ENCODE results near the gene GTF2IRD1. TPM values are rescaled to one million over a fixed set of nuclear protein-coding genes. Genes with fewer than 3 reads are reported as not detected.

GTF2IRD1 gene
- total and polyA plus RNA-seq, 2 of the 13 experiments (the other 11 are each of a cell fraction or from before 2014, with no cell fraction given), result 16.5 to 26.7 TPM

DNA sequence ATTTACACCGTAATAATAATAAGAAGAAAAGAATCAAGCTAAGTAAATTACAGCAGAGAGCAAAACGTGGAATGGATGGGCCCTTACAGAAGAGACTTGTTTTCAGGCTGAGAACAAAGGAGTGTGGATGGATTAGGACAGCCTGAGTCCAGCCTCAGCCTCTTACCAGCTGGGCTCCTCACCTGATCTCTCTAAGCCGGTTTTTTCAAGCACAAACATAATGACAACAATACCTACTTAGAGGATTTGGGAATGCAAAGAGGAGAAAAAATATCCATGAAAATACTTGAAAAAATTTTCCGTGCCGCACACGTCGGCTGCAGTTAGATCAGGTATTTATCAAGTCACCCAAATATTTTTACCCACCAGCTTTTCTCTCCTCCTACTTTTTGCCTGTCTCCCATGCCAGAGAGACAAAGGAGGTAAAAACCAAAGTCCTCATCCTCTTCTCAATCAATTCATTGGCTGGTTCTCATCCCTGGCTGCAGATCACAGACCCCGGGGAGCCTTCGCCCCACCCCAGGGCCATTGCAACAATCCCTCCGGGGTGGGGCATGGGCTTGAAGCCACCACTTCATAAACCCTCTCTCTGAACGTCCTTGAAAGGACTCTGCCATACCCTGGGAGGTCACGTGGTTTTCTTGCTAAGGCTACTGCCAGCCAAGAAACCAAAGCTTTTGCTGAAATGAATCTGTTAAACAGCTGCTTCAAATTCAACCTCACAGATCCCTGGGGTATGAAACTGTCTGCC, 174.1 kb downstream of the GTF2IRD1 start (continued):
- TF ChIP-seq, protein P1, sequence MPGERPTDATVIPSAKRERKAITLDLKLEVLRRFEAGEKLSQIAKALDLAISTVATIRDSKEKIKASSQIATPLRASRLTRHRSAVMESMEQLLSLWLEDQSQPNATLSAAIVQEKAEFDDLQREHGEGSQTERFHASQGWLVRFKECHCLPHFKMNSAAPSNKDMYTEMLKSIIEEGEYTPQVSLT (CRISPR knock-in tag; IDR thresholded peaks at IDR 0.05; ENCODE audit: borderline replicate concordance, low read depth), result no peak
- TF ChIP-seq SOX5 (CRISPR knock-in tag; IDR thresholded peaks at IDR 0.05; ENCODE audit: borderline replicate concordance), result peak; percentile 45; the same call in 1 of the 2 replicates
- TF ChIP-seq MED1 (CRISPR knock-in tag; IDR thresholded peaks at IDR 0.05), result peak; percentile 46; the same call in 1 of the 2 replicates
- peak; percentile 18; the same call in 1 of the 2 replicates for TF ChIP-seq RAD21 (CRISPR knock-in tag; IDR thresholded peaks at IDR 0.05)
- TF ChIP-seq HNF4A (CRISPR knock-in tag; IDR thresholded peaks at IDR 0.05), result peak; percentile 59
- TF ChIP-seq SOX13 (IDR thresholded peaks at IDR 0.05), result peak; percentile 35; the same call in 1 of the 2 replicates
- TF ChIP-seq SOX13 (CRISPR knock-in tag; conservative IDR thresholded peaks at IDR 0.05 in 1 of 2, IDR thresholded peaks at IDR 0.05 in 1 of 2), result peak in 1 of 2 experiments; percentile 82; a peak in 2 of 4 replicates
- TF ChIP-seq SALL2 (CRISPR knock-in tag; IDR thresholded peaks at IDR 0.05), result 0 out of 2 replicates have a peak, but pooled peaks have one; percentile 49
- TF ChIP-seq, protein P2, sequence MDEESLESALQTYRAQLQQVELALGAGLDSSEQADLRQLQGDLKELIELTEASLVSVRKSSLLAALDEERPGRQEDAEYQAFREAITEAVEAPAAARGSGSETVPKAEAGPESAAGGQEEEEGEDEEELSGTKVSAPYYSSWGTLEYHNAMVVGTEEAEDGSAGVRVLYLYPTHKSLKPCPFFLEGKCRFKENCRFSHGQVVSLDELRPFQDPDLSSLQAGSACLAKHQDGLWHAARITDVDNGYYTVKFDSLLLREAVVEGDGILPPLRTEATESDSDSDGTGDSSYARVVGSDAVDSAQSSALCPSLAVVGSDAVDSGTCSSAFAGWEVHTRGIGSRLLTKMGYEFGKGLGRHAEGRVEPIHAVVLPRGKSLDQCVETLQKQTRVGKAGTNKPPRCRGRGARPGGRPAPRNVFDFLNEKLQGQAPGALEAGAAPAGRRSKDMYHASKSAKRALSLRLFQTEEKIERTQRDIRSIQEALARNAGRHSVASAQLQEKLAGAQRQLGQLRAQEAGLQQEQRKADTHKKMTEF (CRISPR knock-in tag; IDR thresholded peaks at IDR 0.05), result peak; percentile 36; the same call in 1 of the 2 replicates
- peak; percentile 53 for TF ChIP-seq FOSL2 (CRISPR knock-in tag; IDR thresholded peaks at IDR 0.05)
- TF ChIP-seq, protein P3, sequence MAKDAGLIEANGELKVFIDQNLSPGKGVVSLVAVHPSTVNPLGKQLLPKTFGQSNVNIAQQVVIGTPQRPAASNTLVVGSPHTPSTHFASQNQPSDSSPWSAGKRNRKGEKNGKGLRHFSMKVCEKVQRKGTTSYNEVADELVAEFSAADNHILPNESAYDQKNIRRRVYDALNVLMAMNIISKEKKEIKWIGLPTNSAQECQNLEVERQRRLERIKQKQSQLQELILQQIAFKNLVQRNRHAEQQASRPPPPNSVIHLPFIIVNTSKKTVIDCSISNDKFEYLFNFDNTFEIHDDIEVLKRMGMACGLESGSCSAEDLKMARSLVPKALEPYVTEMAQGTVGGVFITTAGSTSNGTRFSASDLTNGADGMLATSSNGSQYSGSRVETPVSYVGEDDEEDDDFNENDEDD (CRISPR knock-in tag; IDR thresholded peaks at IDR 0.05; ENCODE audit: borderline replicate concordance), result no peak
- TF ChIP-seq ASH2L (IDR thresholded peaks at IDR 0.05; ENCODE audit: insufficient read length, low read depth, low read length), result peak; percentile 31
- TF ChIP-seq, protein P4, sequence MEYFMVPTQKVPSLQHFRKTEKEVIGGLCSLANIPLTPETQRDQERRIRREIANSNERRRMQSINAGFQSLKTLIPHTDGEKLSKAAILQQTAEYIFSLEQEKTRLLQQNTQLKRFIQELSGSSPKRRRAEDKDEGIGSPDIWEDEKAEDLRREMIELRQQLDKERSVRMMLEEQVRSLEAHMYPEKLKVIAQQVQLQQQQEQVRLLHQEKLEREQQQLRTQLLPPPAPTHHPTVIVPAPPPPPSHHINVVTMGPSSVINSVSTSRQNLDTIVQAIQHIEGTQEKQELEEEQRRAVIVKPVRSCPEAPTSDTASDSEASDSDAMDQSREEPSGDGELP (IDR thresholded peaks at IDR 0.05; ENCODE audit: borderline replicate concordance, low read depth), result peak; percentile 64; the same call in 1 of the 2 replicates
- TF ChIP-seq FOXO1 (CRISPR knock-in tag; IDR thresholded peaks at IDR 0.05), result 0 out of 2 replicates have a peak, but pooled peaks have one; percentile 14
- 0 out of 2 replicates have a peak, but pooled peaks have one; percentile 25 for TF ChIP-seq NCOR1 (IDR thresholded peaks at IDR 0.05; ENCODE audit: borderline replicate concordance, low read length)
- TF ChIP-seq, protein P5, sequence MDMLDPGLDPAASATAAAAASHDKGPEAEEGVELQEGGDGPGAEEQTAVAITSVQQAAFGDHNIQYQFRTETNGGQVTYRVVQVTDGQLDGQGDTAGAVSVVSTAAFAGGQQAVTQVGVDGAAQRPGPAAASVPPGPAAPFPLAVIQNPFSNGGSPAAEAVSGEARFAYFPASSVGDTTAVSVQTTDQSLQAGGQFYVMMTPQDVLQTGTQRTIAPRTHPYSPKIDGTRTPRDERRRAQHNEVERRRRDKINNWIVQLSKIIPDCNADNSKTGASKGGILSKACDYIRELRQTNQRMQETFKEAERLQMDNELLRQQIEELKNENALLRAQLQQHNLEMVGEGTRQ (IDR thresholded peaks at IDR 0.05; ENCODE audit: low read depth, low read length), result peak; percentile 91
- TF ChIP-seq, protein P5 (CRISPR knock-in tag; IDR thresholded peaks at IDR 0.05; ENCODE audit: borderline replicate concordance), result peak; percentile 75; the same call in 1 of the 2 replicates
- no peak for TF ChIP-seq CAMTA2 (CRISPR knock-in tag; IDR thresholded peaks at IDR 0.05; ENCODE audit: borderline replicate concordance)
- TF ChIP-seq RFXAP (CRISPR knock-in tag; IDR thresholded peaks at IDR 0.05; ENCODE audit: borderline replicate concordance), result peak; percentile 65; the same call in 1 of the 2 replicates
- peak; percentile 57; the same call in 1 of the 2 replicates for TF ChIP-seq SP5 (CRISPR knock-in tag; IDR thresholded peaks at IDR 0.05; ENCODE audit: borderline replicate concordance, low read depth)
